ENCODE measurements around the gene SP1. TPM values are rescaled to one million over a fixed set of nuclear protein-coding genes. Genes with fewer than 3 reads are reported as not detected.
"Not testable (repeated sequence)": the region's sequence is repeated elsewhere in the genome, so short reads cannot be mapped to it uniquely, and the experiment has no call there.

SP1 gene
- total and polyA plus RNA-seq, 7 experiments from 2014 or later = 10.2 to 103 (median 75.7) TPM

DNA sequence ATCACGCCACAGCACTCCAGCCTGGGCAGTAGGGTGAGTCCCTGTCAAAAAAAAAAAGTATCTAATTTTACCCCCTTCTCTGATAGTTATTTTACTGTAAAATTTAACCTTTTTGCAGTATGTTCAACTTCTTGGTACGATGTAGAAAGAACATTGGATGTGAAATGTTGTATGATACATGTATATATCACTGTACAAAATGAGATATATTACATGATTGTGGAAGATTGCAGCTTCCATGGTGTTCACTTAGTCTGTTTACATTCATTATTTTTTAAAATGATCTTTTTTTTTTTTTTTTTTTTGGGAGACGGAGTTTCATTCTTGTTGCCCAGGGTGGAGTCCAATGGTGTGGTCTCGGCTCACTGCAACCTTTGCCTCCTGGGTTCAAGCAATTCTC is 9.0 kb downstream of the SP1 start:
- Histone ChIP-seq H3K27ac (ENCODE audit: low read depth, low read length) (no peak overlapping the region), H3K27me3 (ENCODE audit: control insufficient read depth in 2 of 2, insufficient read depth in 2 of 2, low read length in 2 of 2) (no peaks in the 10 kb centered on the region), H3K36me3 (ENCODE audit: control insufficient read depth in 2 of 3, insufficient read depth in 3 of 3, low read length in 3 of 3) (peaks cover 0 to 12% (median 0%) of the 10 kb centered on the region in 3 experiments), H3K9me3 (ENCODE audit: control insufficient read depth in 2 of 3, low read length in 3 of 3) (no peaks in the 10 kb centered on the region), H3K4me1 (ENCODE audit: control insufficient read depth in 2 of 2, insufficient read depth in 2 of 2, low read length in 2 of 2) (peaks cover 15 to 38% of the 10 kb centered on the region in 2 donors), H3K4me3 (ENCODE audit: low read length) (no peak overlapping the region)
- no peaks in the 10 kb centered on the region for H3K27me3 Mint-ChIP-seq
- no peaks in the 10 kb centered on the region for H3K9me3 Mint-ChIP-seq
- peak overlapping the region; percentile 39 to 83 (median 70) for H3K4me3 Mint-ChIP-seq
- peaks cover 37 to 69% (median 60%) of the 10 kb centered on the region in 7 donors for H3K4me1 Mint-ChIP-seq
- ChIA-PET POLR2A (interaction anchor here (0.6 to 2.2 kb wide), 2 partner anchors 10 to 67 kb away, joined by 3 to 14 read pairs; partner anchors contain the start of gene SP1), CTCF (interaction anchor here (0.7 kb wide), 1 partner anchor 28 kb away, joined by 3 read pairs; no protein-coding TSS in a partner anchor)
- DNase-seq = no peak
- intact Hi-C loops (cut with micrococcal nuclease) = no loop called here
- peak overlapping the region in 4 of 9 donors; percentile 1 to 40 (median 32) for H3K27ac Mint-ChIP-seq
- ATAC-seq = no peak
- peaks cover 0 to 29% (median 13%) of the 10 kb centered on the region in 5 donors for H3K36me3 Mint-ChIP-seq

DNA sequence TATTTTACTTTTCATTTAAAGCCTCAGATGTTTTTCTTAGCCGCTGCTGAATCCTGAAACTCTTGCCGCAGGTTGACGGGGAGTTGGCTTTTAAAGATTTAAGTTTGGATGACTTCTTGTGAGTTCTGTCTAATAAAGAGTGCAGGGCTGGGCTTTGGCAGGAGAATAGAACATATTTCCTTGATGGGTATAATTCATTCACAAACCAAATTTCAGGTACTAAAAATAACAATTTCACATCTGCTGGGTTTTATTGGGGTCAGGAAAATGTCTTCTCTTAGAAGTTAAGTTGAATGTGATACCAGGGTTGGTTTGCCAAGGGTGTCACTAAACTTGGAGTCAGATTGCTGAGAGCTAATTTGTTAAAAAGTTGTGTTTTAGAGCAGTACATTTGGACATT is 9.7 kb downstream of the SP1 start:
- H3K4me1 ChIP-seq (ENCODE audit: control insufficient read depth in 2 of 2, insufficient read depth in 2 of 2, low read length in 2 of 2) = peaks cover 12 to 38% of the 10 kb centered on the region in 2 donors
- POLR2A ChIA-PET = no interaction called here

DNA sequence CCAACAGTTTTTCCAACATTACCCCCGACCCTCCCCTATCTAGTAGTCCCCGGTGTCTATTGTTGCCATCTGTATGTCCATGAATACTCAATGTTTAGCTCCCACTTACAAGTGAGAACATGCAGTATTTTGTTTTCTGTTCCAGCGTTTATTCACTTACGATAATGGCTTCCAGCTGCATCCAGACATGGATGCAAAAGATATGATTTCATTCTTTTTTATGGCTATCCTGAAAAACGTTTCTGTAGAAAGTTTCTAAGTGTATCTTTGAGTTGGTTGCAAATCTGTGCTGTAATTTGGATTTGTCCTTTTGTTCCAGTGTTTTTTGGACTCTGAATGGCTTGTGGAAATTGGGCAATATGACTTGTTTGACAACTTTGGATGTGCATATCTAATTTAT is 11.7 kb downstream of the SP1 start:
- H3K9me3 ChIP-seq (ENCODE audit: control insufficient read depth in 2 of 3, low read length in 3 of 3) = no peaks in the 10 kb centered on the region
- no peak overlapping the region for H3K4me3 ChIP-seq (ENCODE audit: low read length)
- H3K4me1 Mint-ChIP-seq = peaks cover 37 to 59% (median 50%) of the 10 kb centered on the region in 7 donors
- peaks cover 6 to 28% of the 10 kb centered on the region in 2 donors for H3K4me1 ChIP-seq (ENCODE audit: control insufficient read depth in 2 of 2, insufficient read depth in 2 of 2, low read length in 2 of 2)
- H3K27me3 ChIP-seq (ENCODE audit: control insufficient read depth in 2 of 2, insufficient read depth in 2 of 2, low read length in 2 of 2) = no peaks in the 10 kb centered on the region
- DNase-seq = no peak
- intact Hi-C loops (cut with micrococcal nuclease) = no loop called here
- H3K36me3 ChIP-seq (ENCODE audit: control insufficient read depth in 2 of 3, insufficient read depth in 3 of 3, low read length in 3 of 3) = peaks cover 0 to 14% (median 2%) of the 10 kb centered on the region in 3 experiments
- POLR2A ChIA-PET = interaction anchor here (0.6 kb wide), 1 partner anchor 10 kb away, joined by 3 read pairs; no protein-coding TSS in a partner anchor
- H3K4me3 Mint-ChIP-seq = peak overlapping the region in 4 of 10 donors; percentile 16 to 56 (median 39)
- no peaks in the 10 kb centered on the region for H3K9me3 Mint-ChIP-seq
- no peaks in the 10 kb centered on the region for H3K27me3 Mint-ChIP-seq
- no peak overlapping the region for H3K27ac ChIP-seq (ENCODE audit: low read depth, low read length)
- peak overlapping the region in 5 of 9 donors; percentile 15 to 48 (median 27) for H3K27ac Mint-ChIP-seq
- CTCF ChIA-PET = no interaction called here
- H3K36me3 Mint-ChIP-seq = peaks cover 0 to 21% (median 17%) of the 10 kb centered on the region in 5 donors
- ATAC-seq = no peak

More for the DNA sequence above, 9.7 kb downstream of the SP1 start:
- H3K9me3 ChIP-seq (ENCODE audit: control insufficient read depth in 2 of 3, low read length in 3 of 3) = no peaks in the 10 kb centered on the region
- no peak overlapping the region for H3K4me3 ChIP-seq (ENCODE audit: low read length)
- peaks cover 0 to 25% (median 13%) of the 10 kb centered on the region in 5 donors for H3K36me3 Mint-ChIP-seq
- peak overlapping the region in 9 of 10 donors; percentile 31 to 83 (median 70) for H3K4me3 Mint-ChIP-seq
- no peak overlapping the region for H3K27ac ChIP-seq (ENCODE audit: low read depth, low read length)
- CTCF ChIA-PET = no interaction called here
- peaks cover 0 to 9% (median 0%) of the 10 kb centered on the region in 3 experiments for H3K36me3 ChIP-seq (ENCODE audit: control insufficient read depth in 2 of 3, insufficient read depth in 3 of 3, low read length in 3 of 3)
- H3K4me1 Mint-ChIP-seq = peaks cover 37 to 61% (median 56%) of the 10 kb centered on the region in 7 donors
- ATAC-seq (no peak), DNase-seq (no peak)
- H3K27ac Mint-ChIP-seq = peak overlapping the region in 7 of 9 donors; percentile 0 to 71 (median 10)
- H3K9me3 Mint-ChIP-seq = no peaks in the 10 kb centered on the region
- intact Hi-C loops (cut with micrococcal nuclease) = no loop called here
- H3K27me3 ChIP-seq (ENCODE audit: control insufficient read depth in 2 of 2, insufficient read depth in 2 of 2, low read length in 2 of 2) = no peaks in the 10 kb centered on the region
- H3K27me3 Mint-ChIP-seq = no peaks in the 10 kb centered on the region

DNA sequence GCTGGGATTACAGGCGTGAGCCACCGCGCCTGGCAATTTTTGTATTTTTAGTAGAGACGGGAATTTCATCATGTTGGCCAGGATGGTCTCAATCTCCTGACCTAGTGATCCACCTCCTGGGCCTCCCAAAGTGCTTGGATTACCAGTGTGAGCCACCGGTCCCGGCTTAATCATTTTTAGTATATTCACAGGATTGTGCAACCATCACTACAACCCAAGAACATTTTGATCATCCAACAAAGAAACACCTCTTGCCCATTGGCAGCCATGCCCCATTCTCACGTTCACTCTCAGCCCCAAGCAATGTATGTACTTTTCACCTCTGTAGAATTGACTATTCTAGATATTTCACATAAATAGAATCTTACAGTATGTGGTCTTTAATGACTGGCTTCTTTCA is 19.9 kb downstream of the SP1 start:
- DNase-seq (no peak), ATAC-seq (no peak)
- H3K9me3 ChIP-seq (ENCODE audit: control insufficient read depth in 2 of 3, low read length in 3 of 3) = no peaks in the 10 kb centered on the region
- H3K27ac Mint-ChIP-seq = no peak overlapping the region
- H3K27me3 Mint-ChIP-seq = no peaks in the 10 kb centered on the region
- no peaks in the 10 kb centered on the region for H3K27me3 ChIP-seq (ENCODE audit: control insufficient read depth in 2 of 2, insufficient read depth in 2 of 2, low read length in 2 of 2)
- H3K36me3 ChIP-seq (ENCODE audit: control insufficient read depth in 2 of 3, insufficient read depth in 3 of 3, low read length in 3 of 3) = peaks cover 0 to 27% (median 2%) of the 10 kb centered on the region in 3 experiments
- H3K4me1 Mint-ChIP-seq = peaks cover 7 to 32% (median 22%) of the 10 kb centered on the region in 7 donors
- ChIA-PET POLR2A (interaction anchor here (1.2 kb wide), 1 partner anchor 18 kb away, joined by 3 read pairs; no protein-coding TSS in a partner anchor), CTCF (no interaction called here)
- no peak overlapping the region for H3K4me3 ChIP-seq (ENCODE audit: low read length)
- no peak overlapping the region for H3K4me3 Mint-ChIP-seq
- no peaks in the 10 kb centered on the region for H3K9me3 Mint-ChIP-seq
- H3K4me1 ChIP-seq (ENCODE audit: control insufficient read depth in 2 of 2, insufficient read depth in 2 of 2, low read length in 2 of 2) = no peaks in the 10 kb centered on the region
- H3K36me3 Mint-ChIP-seq = peaks cover 0 to 11% (median 7%) of the 10 kb centered on the region in 5 donors
- intact Hi-C loops (cut with micrococcal nuclease) = no loop called here
- no peak overlapping the region for H3K27ac ChIP-seq (ENCODE audit: low read depth, low read length)

DNA sequence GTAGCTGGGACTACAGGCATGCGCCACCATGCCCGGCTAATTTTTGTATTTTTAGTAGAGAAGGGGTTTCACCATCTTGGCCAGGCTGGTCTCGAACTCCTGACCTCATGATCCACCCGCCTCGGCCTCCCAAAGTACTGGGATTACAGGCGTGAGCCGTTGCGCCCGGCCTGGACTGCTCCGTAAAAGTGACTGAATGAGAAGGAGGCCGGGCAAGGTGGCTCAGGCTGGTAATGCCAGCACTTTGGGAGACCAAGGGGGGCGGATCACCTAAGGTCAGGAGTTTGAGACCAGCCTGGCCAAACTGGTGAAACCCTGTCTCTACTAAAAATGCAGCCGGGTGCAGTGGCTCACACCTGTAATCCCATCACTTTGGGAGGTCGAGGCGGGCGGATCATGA is 22.4 kb downstream of the SP1 start:
- H3K36me3 ChIP-seq (ENCODE audit: control insufficient read depth in 2 of 3, insufficient read depth in 3 of 3, low read length in 3 of 3) = peaks cover 0 to 37% (median 0%) of the 10 kb centered on the region in 3 experiments
- H3K27me3 Mint-ChIP-seq; H3K4me1 ChIP-seq (ENCODE audit: control insufficient read depth in 2 of 2, insufficient read depth in 2 of 2, low read length in 2 of 2); H3K4me3 Mint-ChIP-seq; H3K9me3 ChIP-seq (ENCODE audit: control insufficient read depth in 2 of 3, low read length in 3 of 3); CTCF ChIA-PET; H3K4me3 ChIP-seq (ENCODE audit: low read length); H3K27ac ChIP-seq (ENCODE audit: low read depth, low read length); intact Hi-C loops (cut with micrococcal nuclease); DNase-seq; H3K27me3 ChIP-seq (ENCODE audit: control insufficient read depth in 2 of 2, insufficient read depth in 2 of 2, low read length in 2 of 2); POLR2A ChIA-PET; ATAC-seq; H3K27ac Mint-ChIP-seq; H3K9me3 Mint-ChIP-seq: not testable (repeated sequence)
- Mint-ChIP-seq H3K4me1 (peaks cover 7 to 20% (median 11%) of the 10 kb centered on the region in 7 donors), H3K36me3 (peaks cover 4 to 16% (median 11%) of the 10 kb centered on the region in 5 donors)

DNA sequence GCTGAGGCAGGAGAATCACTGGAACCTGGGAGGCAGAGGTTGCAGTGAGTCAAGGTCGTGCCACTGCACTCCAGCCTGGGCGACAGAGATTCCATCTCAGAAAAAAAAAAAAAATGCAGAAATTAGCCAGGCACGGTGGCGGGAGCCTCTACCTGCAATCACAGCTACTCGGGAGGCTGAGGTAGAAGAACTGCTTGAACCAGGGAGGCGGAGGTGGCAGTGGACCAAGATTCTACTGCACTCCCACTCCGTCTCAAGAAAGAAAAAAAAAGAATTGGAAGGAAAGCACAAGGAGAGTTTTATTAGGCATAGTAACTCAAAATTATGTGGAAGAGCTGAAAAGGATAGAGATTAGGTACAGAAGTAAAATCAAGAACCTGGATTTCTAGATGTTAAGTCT is 22.9 kb downstream of the SP1 start:
- ATAC-seq = no peak
- CTCF ChIA-PET = no interaction called here
- H3K36me3 ChIP-seq (ENCODE audit: control insufficient read depth in 2 of 3, insufficient read depth in 3 of 3, low read length in 3 of 3) = peaks cover 0 to 38% (median 0%) of the 10 kb centered on the region in 3 experiments

More for the DNA sequence above, 22.9 kb downstream of the SP1 start:
- DNase-seq = no peak
- Histone ChIP-seq H3K4me1 (ENCODE audit: control insufficient read depth in 2 of 2, insufficient read depth in 2 of 2, low read length in 2 of 2) (no peaks in the 10 kb centered on the region), H3K27ac (ENCODE audit: low read depth, low read length) (no peak overlapping the region), H3K27me3 (ENCODE audit: control insufficient read depth in 2 of 2, insufficient read depth in 2 of 2, low read length in 2 of 2) (no peaks in the 10 kb centered on the region), H3K4me3 (ENCODE audit: low read length) (no peak overlapping the region), H3K9me3 (ENCODE audit: control insufficient read depth in 2 of 3, low read length in 3 of 3) (no peaks in the 10 kb centered on the region)
- H3K4me3 Mint-ChIP-seq = no peak overlapping the region
- peaks cover 4 to 16% (median 11%) of the 10 kb centered on the region in 5 donors for H3K36me3 Mint-ChIP-seq
- H3K27me3 Mint-ChIP-seq = no peaks in the 10 kb centered on the region
- intact Hi-C loops (cut with micrococcal nuclease) = no loop called here
- no peak overlapping the region for H3K27ac Mint-ChIP-seq
- H3K4me1 Mint-ChIP-seq = peaks cover 4 to 17% (median 10%) of the 10 kb centered on the region in 7 donors
- POLR2A ChIA-PET = no interaction called here
- no peaks in the 10 kb centered on the region for H3K9me3 Mint-ChIP-seq

Measured in naive thymus-derived CD4-positive, alpha-beta T cell (primary cell).